ENCODE data around the gene CA14. TPM values are rescaled to one million over a fixed set of nuclear protein-coding genes. Genes with fewer than 3 reads are reported as not detected.
A peak's percentile ranks its signal among the peaks of the same experiment; 100 is the strongest.

Gene CA14
- total RNA-seq, 1 donor from 2014 or later = 31.9 TPM

DNA sequence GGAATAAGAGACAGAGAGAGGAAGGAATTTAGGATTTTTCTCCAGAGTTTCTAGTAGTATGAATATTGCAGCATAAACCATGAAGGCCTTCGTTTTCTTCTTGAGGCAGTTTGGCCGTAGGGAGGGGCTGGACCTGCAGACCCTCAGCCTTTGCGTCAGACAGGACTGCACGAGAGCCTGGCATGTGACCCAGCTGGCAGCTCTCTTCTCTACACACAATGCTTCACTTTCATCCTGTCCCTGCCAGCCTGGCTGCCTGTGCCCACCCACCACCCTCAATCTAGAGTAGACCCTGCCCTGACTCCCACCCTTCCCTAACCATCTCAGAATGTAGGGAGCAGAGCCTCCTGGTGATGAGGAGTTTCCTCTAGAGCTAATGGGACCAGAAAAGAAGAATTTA is 1.6 kb downstream of the CA14 start:
- Mint-ChIP-seq H3K27me3 (ENCODE audit: low read depth) (no peaks in the 10 kb centered on the region), H3K4me1 (peaks cover 57% of the 10 kb centered on the region), H3K9me3 (no peaks in the 10 kb centered on the region), H3K4me3 (peak overlapping the region; percentile 92), H3K27ac (ENCODE audit: unreplicated experiment) (peak overlapping the region; percentile 52), H3K36me3 (ENCODE audit: low read depth) (no peaks in the 10 kb centered on the region)
- TF ChIP-seq, protein P1, sequence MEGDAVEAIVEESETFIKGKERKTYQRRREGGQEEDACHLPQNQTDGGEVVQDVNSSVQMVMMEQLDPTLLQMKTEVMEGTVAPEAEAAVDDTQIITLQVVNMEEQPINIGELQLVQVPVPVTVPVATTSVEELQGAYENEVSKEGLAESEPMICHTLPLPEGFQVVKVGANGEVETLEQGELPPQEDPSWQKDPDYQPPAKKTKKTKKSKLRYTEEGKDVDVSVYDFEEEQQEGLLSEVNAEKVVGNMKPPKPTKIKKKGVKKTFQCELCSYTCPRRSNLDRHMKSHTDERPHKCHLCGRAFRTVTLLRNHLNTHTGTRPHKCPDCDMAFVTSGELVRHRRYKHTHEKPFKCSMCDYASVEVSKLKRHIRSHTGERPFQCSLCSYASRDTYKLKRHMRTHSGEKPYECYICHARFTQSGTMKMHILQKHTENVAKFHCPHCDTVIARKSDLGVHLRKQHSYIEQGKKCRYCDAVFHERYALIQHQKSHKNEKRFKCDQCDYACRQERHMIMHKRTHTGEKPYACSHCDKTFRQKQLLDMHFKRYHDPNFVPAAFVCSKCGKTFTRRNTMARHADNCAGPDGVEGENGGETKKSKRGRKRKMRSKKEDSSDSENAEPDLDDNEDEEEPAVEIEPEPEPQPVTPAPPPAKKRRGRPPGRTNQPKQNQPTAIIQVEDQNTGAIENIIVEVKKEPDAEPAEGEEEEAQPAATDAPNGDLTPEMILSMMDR (conservative IDR thresholded peaks at IDR 0.05) = no peak
- no peak for DNase-seq (ENCODE audit: low read depth, low spot score)

DNA sequence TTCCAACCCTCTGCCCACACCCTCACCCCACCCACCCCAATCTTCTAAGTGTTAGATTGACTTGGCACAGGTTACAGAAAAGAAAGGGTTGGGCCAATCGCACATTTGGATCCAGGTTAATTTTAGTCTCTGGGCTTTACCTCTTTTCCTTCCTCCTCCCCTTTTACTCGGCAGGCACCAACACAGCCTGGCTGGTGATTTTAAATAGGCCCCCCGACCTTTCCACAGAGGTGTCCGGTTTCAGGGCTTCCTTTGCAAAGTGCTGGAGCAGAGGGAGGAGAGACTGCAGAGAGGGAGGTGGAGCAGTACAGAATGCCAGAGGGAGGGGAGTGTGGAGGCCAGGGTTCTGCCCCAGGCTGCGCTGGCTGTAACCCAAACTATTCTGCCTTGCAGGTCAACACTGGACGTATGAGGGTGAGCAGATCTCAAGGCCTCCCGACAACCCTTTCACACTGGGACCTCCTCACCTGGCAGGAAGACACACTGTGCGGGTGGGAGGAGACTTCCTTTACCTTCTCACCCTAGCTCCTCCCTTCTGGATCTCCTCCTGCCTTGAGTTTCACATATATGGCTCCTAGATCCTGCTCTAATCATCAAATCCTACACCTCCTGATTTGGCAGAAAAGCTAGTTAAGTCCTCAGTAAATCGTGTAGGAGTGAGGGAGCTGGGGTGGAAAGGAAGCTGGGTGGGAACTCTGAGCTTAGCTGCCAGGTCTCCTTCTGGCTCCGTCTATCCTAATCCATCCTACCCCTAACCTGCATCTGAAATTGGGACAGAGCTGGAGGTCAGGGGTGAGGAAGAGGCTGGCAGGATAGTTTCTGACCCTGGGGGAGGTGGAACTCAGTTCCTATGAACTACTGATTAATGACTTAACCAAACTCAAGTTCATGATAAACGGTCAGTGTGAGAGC is 2.4 kb downstream of the CA14 start:
- no peaks in the 10 kb centered on the region for H3K9me3 Mint-ChIP-seq
- H3K4me1 Mint-ChIP-seq = peaks cover 57% of the 10 kb centered on the region
- no peaks in the 10 kb centered on the region for H3K36me3 Mint-ChIP-seq (ENCODE audit: low read depth)
- no peaks in the 10 kb centered on the region for H3K27me3 Mint-ChIP-seq (ENCODE audit: low read depth)
- H3K4me3 Mint-ChIP-seq = peak overlapping the region; percentile 92
- peak overlapping the region; percentile 6 for H3K27ac Mint-ChIP-seq (ENCODE audit: unreplicated experiment)
- DNase-seq (ENCODE audit: low read depth, low spot score) = peak; percentile 35
- TF ChIP-seq, protein P1 (conservative IDR thresholded peaks at IDR 0.05) = no peak

DNA sequence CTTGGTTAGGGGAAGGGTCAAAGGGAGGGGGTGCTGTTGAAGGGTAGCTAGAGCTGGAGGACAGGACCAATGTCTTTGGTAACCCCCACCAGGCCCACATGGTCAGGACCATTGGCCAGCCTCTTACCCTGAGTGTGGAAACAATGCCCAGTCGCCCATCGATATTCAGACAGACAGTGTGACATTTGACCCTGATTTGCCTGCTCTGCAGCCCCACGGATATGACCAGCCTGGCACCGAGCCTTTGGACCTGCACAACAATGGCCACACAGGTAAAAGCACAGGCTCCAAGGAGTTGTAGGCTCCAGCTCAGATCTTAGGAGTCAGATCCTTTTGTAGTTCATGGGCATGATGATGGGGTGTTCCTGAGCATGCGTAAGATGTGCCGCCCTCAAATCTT is 3.8 kb downstream of the CA14 start:
- Mint-ChIP-seq H3K4me3 (peak overlapping the region; percentile 72), H3K27ac (ENCODE audit: unreplicated experiment) (no peak overlapping the region), H3K27me3 (ENCODE audit: low read depth) (no peaks in the 10 kb centered on the region), H3K36me3 (ENCODE audit: low read depth) (no peaks in the 10 kb centered on the region), H3K4me1 (peaks cover 45% of the 10 kb centered on the region), H3K9me3 (no peaks in the 10 kb centered on the region)
- DNase-seq (ENCODE audit: low read depth, low spot score) = no peak
- TF ChIP-seq, protein P1 (conservative IDR thresholded peaks at IDR 0.05) = no peak

DNA sequence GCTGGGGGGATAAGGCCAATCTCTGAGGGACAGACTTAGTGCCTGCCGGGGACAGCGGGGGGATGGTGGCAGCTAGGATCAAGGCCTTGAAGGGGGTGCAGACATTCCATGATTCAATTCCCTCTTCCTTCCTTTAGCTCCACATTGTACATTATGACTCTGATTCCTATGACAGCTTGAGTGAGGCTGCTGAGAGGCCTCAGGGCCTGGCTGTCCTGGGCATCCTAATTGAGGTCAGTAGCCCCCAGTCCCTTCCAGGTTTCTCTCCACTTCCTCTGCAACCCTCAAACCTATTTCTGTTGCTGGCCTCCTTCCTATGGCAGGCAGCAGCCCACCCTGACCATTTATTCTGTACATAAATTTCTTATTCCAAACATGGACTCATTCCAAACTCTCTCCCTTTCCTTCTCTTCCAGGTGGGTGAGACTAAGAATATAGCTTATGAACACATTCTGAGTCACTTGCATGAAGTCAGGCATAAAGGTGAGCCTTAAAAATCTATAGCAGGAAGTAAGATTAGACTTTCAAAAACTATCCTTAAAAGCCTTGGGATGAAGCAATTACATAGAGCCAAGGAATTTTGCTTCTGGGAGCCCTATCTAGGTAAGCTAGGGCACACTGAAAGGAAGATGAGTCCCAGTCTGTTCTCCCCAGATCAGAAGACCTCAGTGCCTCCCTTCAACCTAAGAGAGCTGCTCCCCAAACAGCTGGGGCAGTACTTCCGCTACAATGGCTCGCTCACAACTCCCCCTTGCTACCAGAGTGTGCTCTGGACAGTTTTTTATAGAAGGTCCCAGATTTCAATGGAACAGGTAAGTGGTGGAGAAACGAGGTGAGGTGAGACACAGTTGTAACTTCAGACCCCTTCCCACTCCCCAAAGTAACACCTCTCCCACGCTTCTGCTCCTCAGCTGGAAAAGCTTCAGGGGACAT is 5.1 kb downstream of the CA14 start:
- H3K9me3 Mint-ChIP-seq = no peaks in the 10 kb centered on the region
- TF ChIP-seq, protein P1 (conservative IDR thresholded peaks at IDR 0.05) = no peak
- peaks cover 43% of the 10 kb centered on the region for H3K4me1 Mint-ChIP-seq
- H3K27ac Mint-ChIP-seq (ENCODE audit: unreplicated experiment) = no peak overlapping the region
- DNase-seq (ENCODE audit: low read depth, low spot score) = no peak
- no peaks in the 10 kb centered on the region for H3K27me3 Mint-ChIP-seq (ENCODE audit: low read depth)
- no peaks in the 10 kb centered on the region for H3K36me3 Mint-ChIP-seq (ENCODE audit: low read depth)
- H3K4me3 Mint-ChIP-seq = peak overlapping the region; percentile 70

DNA sequence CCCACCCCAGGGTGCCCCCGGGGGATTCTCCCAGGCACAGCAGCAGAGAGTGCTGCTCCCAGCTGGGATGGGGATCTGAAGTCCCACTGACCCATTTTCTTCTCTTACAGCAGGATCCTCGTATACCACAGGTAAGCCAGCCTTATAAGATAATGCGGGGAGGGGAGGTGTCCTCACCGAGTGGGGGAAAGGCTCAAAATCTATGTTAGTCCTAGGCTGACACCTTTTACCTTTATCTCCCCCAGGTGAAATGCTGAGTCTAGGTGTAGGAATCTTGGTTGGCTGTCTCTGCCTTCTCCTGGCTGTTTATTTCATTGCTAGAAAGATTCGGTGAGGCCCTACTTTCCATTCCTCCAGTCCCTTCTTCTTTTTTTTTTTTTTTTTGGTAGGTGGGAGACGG is 6.0 kb downstream of the CA14 start:
- H3K27me3 Mint-ChIP-seq (ENCODE audit: low read depth) = no peaks in the 10 kb centered on the region
- peaks cover 41% of the 10 kb centered on the region for H3K4me1 Mint-ChIP-seq
- peak overlapping the region; percentile 63 for H3K4me3 Mint-ChIP-seq
- DNase-seq (ENCODE audit: low read depth, low spot score) = no peak
- H3K27ac Mint-ChIP-seq (ENCODE audit: unreplicated experiment) = no peak overlapping the region
- H3K9me3 Mint-ChIP-seq = no peaks in the 10 kb centered on the region
- TF ChIP-seq, protein P1 (conservative IDR thresholded peaks at IDR 0.05) = no peak
- H3K36me3 Mint-ChIP-seq (ENCODE audit: low read depth) = no peaks in the 10 kb centered on the region

Data from neural crest cell (in vitro differentiated cells).